Choroid plexus epithelial cell (primary cell): ENCODE results near the gene KIF5B.

Experiments
- DNase-seq: peaks from one replicate; pipeline ENCODE4 v3.0.0-alpha.2; 2010; ENCODE audit warnings: low read depth
- H3K4me3 ChIP-seq: 2 replicates; pipeline ENCODE4 v1.5.1; 2011; ENCODE audit warnings: low read depth, mild to moderate bottlenecking, control low read depth, low read length, moderate library complexity
- CTCF ChIP-seq: conservative IDR thresholded peaks from 2 replicates; pipeline ENCODE4 v1.5.1; 2011; ENCODE audit warnings: low read depth, mild to moderate bottlenecking, control low read depth, inconsistent platforms, low read length, moderate library complexity

The KIF5B gene

DNA sequence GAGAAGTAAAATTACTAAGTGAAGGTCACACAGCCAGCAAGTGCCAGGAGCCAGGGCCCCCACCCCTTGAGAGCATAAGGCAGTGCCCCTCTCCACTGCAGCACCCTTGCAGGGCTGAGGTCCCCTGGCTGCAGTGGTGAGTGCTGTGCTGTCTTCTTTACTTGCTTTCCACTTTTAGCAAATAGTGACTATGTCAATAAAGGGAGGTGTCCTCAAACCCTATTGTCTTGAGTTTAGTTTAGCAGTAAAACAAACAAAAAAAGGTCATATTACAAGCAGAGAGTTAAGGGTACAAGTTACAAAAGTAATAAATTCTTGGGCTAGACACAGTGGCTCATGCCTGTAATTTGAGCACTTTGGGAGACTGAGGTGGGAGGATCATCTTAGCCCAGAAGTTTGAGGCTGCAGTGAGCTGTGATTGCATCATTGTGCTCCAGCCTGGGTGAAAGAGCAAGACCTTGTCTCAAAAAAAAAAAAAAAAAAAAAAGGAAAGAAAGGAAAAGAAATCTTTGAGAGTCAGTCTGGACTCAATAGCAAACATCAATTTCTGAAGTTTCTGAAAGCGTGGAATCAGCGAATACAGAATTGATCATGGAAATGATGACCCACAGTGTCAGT, 39.0 kb upstream of the KIF5B start:
- TF ChIP-seq CTCF: no peak
- no peak for DNase-seq
- H3K4me3 ChIP-seq: no peak overlapping the region

- no peak overlapping the region for H3K4me3 ChIP-seq
- no peak for DNase-seq
- TF ChIP-seq CTCF: no peak
Observed at GRCh38 chr10:32093650-32094049, 37.4 kb upstream of the KIF5B start.

DNA sequence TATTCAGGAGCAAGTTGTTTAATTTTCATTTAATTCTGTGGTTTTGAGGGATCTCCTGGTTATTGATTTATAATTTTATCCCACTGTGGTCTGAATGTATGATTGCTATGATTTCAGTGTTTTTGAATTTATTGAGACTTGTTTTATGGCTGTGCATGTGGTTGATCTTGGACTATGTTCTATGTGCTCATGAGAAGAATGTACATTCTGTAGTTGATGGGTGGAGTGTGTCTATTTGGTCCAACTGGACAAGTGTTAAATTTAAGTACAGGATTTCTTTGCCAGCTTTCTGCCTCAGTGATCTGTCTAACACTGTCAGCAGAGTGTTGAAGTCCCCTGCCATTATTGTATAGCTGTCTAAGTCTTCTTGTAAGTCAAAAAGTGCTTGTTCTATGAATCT, 34.8 kb upstream of the KIF5B start:
- H3K4me3 ChIP-seq: no peak overlapping the region
- no peak for TF ChIP-seq CTCF
- DNase-seq: no peak

DNA sequence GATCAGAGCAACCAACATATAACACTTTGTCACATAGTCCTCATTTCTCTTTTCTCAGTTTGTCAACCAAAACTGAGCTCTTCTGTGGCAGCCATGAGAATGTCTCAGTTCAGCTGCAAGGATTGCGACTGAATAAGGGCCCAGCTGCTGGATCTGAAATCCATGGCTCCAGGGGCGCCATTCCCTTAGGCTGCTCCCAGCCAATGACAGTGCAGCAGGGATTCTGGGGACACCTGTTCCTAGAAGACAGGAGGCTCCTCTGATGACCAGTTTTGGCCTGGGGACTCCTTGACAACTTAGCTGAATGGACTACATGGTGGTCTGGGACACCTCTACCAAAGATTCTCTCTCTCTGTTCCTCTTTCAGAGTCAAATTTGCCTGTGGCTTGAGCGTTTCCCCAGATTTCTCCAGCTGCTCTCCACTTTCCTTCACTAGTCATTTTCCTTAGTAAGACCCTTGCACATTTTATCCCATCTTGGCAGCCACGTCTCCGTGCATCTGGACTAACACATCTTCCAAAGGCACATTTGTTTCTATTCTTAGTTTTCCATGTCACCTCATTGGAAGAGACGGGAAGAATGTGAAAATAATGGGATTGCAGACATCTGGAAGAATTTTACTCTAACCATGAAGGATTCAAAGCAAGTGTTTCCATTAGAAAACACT, 28.1 kb upstream of the KIF5B start:
- no peak overlapping the region for H3K4me3 ChIP-seq
- no peak for TF ChIP-seq CTCF
- DNase-seq: no peak

DNA sequence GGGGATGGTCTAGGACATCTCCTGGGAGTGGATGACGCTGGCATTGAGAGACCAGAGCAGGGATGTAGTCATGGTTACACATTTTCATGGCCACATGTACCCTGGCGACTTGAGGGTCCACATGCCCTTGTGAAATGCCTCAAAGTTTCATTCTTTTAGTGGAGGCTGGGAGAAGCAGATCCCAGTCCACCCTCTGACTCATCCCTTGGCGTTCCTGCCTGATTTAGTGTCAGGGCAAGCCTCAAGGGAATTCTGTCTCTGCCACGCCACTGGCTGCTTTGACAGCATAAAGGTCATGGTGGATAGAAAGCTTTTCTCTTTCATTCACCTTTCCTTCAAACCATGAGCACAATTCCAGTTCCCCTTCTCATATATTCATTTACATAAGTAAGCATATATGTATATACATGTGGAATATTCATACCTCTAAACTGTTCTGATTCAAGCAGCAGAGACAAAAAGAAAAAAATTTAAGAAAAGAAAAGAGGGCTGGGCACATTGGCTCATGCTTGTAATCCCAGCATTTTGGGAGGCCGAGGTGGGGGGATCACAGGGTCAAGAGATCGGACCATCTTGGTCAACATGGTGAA, 21.8 kb upstream of the KIF5B start:
- TF ChIP-seq CTCF: no peak
- peak; percentile 44 for DNase-seq
- no peak overlapping the region for H3K4me3 ChIP-seq

DNA sequence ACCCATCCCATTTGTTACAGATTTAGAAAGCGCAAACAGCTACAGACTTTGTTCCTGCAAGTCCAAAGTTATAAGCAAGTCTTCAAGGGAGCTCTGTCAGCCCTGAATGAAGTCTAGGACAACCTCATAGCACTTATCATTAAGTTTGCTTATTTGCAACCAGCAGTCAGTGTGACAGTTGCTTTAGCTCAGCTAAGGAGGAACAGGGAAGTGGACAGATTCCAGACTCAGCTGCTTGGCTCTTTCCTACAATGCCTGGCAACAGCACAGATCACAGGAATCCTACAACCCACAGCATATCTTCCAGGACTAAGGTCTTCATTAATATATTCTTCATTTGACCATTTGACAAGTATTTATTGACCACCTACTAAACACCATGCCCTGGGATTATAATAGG, 17.4 kb upstream of the KIF5B start:
- no peak for DNase-seq
- H3K4me3 ChIP-seq: no peak overlapping the region
- TF ChIP-seq CTCF: no peak

GRCh38 chr10:32073128-32073527, 16.9 kb upstream of the KIF5B start:
- TF ChIP-seq CTCF: no peak
- H3K4me3 ChIP-seq: no peak overlapping the region
- DNase-seq: no peak
